Measurements from ENCODE around the gene SRD5A1. TPM values are rescaled to one million over a fixed set of nuclear protein-coding genes. Genes with fewer than 3 reads are reported as not detected.

Gene SRD5A1
- total RNA-seq, 8 experiments from 2014 or later, result 6.4 to 28.6 (median 15.0) TPM

- H3K4me1 ChIP-seq (replicated peaks in 1 of 2), result peaks cover 44 to 52% of the 10 kb centered on the region in 2 donors
- in situ Hi-C loops (cut with MboI; ENCODE audit: low pct_unique_long_range_greater_than_20kb in 2 of 9, low sequenced_read_pairs in 9 of 9, unreplicated experiment in 9 of 9), result no loop called here
- ATAC-seq (replicated peaks in 6 of 8), result no peak
- no peak overlapping the region for H3K4me3 ChIP-seq
- no peak overlapping the region for H3K27ac ChIP-seq
- 0 to 87% (median 69%) methylated on average over 1 to 4 of the region's 4 CpGs; no CpG with 5 or more reads in 5 of the 10 experiments for WGBS, 10 experiments
Observed at GRCh38 chr5:6717687-6718086, 84.4 kb downstream of the SRD5A1 start.

- Histone ChIP-seq H3K27ac (no peak overlapping the region), H3K4me3 (no peak overlapping the region), H3K4me1 (replicated peaks in 1 of 2) (peaks cover 45 to 57% of the 10 kb centered on the region in 2 donors)
- ATAC-seq (replicated peaks in 6 of 8), result no peak
- in situ Hi-C loops (cut with MboI; ENCODE audit: low pct_unique_long_range_greater_than_20kb in 2 of 9, low sequenced_read_pairs in 9 of 9, unreplicated experiment in 9 of 9), result no loop called here
- WGBS, 10 experiments, result 20 to 100% (median 92%) methylated on average over 1 to 14 of the region's 14 CpGs; no CpG with 5 or more reads in 2 of the 10 experiments
Observed at GRCh38 chr5:6718161-6718681, 85.0 kb downstream of the SRD5A1 start.

- Histone ChIP-seq H3K4me3 (no peak overlapping the region), H3K4me1 (replicated peaks in 1 of 2) (peaks cover 50 to 61% of the 10 kb centered on the region in 2 donors), H3K27ac (no peak overlapping the region)
- ATAC-seq (replicated peaks in 6 of 8), result no peak
- 56 to 93% (median 78%) methylated on average over 2 to 5 of the region's 5 CpGs; no CpG with 5 or more reads in 1 of the 10 experiments for WGBS, 10 experiments
- in situ Hi-C loops (cut with MboI; ENCODE audit: low pct_unique_long_range_greater_than_20kb in 2 of 9, low sequenced_read_pairs in 9 of 9, unreplicated experiment in 9 of 9), result no loop called here
Observed at GRCh38 chr5:6718718-6719117, 85.5 kb downstream of the SRD5A1 start.

GRCh38 chr5:6719417-6719816, 86.2 kb downstream of the SRD5A1 start:
- H3K4me1 ChIP-seq (replicated peaks in 1 of 2), result peaks cover 53 to 64% of the 10 kb centered on the region in 2 donors
- H3K27ac ChIP-seq, result no peak overlapping the region
- no peak for ATAC-seq (replicated peaks in 6 of 8)
- in situ Hi-C loops (cut with MboI; ENCODE audit: low pct_unique_long_range_greater_than_20kb in 2 of 9, low sequenced_read_pairs in 9 of 9, unreplicated experiment in 9 of 9), result no loop called here
- WGBS, 10 experiments, result 67 to 100% (median 88%) methylated on average over 1 to 3 of the region's 5 CpGs; no CpG with 5 or more reads in 6 of the 10 experiments
- no peak overlapping the region for H3K4me3 ChIP-seq

- no peak overlapping the region for H3K27ac ChIP-seq
- no peak for ATAC-seq (replicated peaks in 6 of 8)
- no peak overlapping the region for H3K4me3 ChIP-seq
- peaks cover 53 to 64% of the 10 kb centered on the region in 2 donors for H3K4me1 ChIP-seq (replicated peaks in 1 of 2)
- in situ Hi-C loops (cut with MboI; ENCODE audit: low pct_unique_long_range_greater_than_20kb in 2 of 9, low sequenced_read_pairs in 9 of 9, unreplicated experiment in 9 of 9), result no loop called here
- 50 to 100% (median 90%) methylated on average over 1 to 4 of the region's 5 CpGs; no CpG with 5 or more reads in 3 of the 10 experiments for WGBS, 10 experiments
Observed at GRCh38 chr5:6719896-6720560, 86.8 kb downstream of the SRD5A1 start.

GRCh38 chr5:6720561-6720921, 87.3 kb downstream of the SRD5A1 start:
- WGBS, 10 experiments, result 74 to 100% (median 86%) methylated on average over 2 to 6 of the region's 6 CpGs; no CpG with 5 or more reads in 1 of the 10 experiments
- no peak for ATAC-seq (replicated peaks in 6 of 8)
- H3K4me3 ChIP-seq, result no peak overlapping the region
- peaks cover 52 to 60% of the 10 kb centered on the region in 2 donors for H3K4me1 ChIP-seq (replicated peaks in 1 of 2)
- in situ Hi-C loops (cut with MboI; ENCODE audit: low pct_unique_long_range_greater_than_20kb in 2 of 9, low sequenced_read_pairs in 9 of 9, unreplicated experiment in 9 of 9), result no loop called here
- H3K27ac ChIP-seq, result no peak overlapping the region

- Histone ChIP-seq H3K4me3 (no peak overlapping the region), H3K27ac (no peak overlapping the region), H3K4me1 (replicated peaks in 1 of 2) (peaks cover 43 to 51% of the 10 kb centered on the region in 2 donors)
- peak; percentile 23 to 64 (median 52) for ATAC-seq (replicated peaks in 6 of 8)
- in situ Hi-C loops (cut with MboI; ENCODE audit: low pct_unique_long_range_greater_than_20kb in 2 of 9, low sequenced_read_pairs in 9 of 9, unreplicated experiment in 9 of 9), result no loop called here
- 60 to 73% (median 70%) methylated on average over 1 to 4 of the region's 4 CpGs; no CpG with 5 or more reads in 7 of the 10 experiments for WGBS, 10 experiments
Observed at GRCh38 chr5:6721442-6721841, 88.2 kb downstream of the SRD5A1 start.

GRCh38 chr5:6722015-6722414, 88.8 kb downstream of the SRD5A1 start:
- ATAC-seq (replicated peaks in 6 of 8), result peak in 3 of 8 experiments; percentile 33 to 64 (median 43)
- WGBS, 10 experiments, result 0 to 100% (median 86%) methylated on average over 1 to 6 of the region's 6 CpGs
- in situ Hi-C loops (cut with MboI; ENCODE audit: low pct_unique_long_range_greater_than_20kb in 2 of 9, low sequenced_read_pairs in 9 of 9, unreplicated experiment in 9 of 9), result no loop called here
- H3K27ac ChIP-seq, result no peak overlapping the region
- H3K4me3 ChIP-seq, result no peak overlapping the region
- peaks cover 38 to 45% of the 10 kb centered on the region in 2 donors for H3K4me1 ChIP-seq (replicated peaks in 1 of 2)

- peak in 1 of 8 experiments; percentile 20 for ATAC-seq (replicated peaks in 6 of 8)
- Histone ChIP-seq H3K27ac (no peak overlapping the region), H3K4me3 (no peak overlapping the region), H3K4me1 (replicated peaks in 1 of 2) (peaks cover 30 to 43% of the 10 kb centered on the region in 2 donors)
- in situ Hi-C loops (cut with MboI; ENCODE audit: low pct_unique_long_range_greater_than_20kb in 2 of 9, low sequenced_read_pairs in 9 of 9, unreplicated experiment in 9 of 9), result no loop called here
- 33 to 100% (median 87%) methylated on average over 1 to 11 of the region's 14 CpGs for WGBS, 10 experiments
Observed at GRCh38 chr5:6723122-6723815, 90.0 kb downstream of the SRD5A1 start.

- Histone ChIP-seq H3K27ac (no peak overlapping the region), H3K4me1 (replicated peaks in 1 of 2) (peaks cover 24 to 43% of the 10 kb centered on the region in 2 donors), H3K4me3 (no peak overlapping the region)
- ATAC-seq (replicated peaks in 6 of 8), result no peak
- WGBS, 10 experiments, result 62 to 100% (median 88%) methylated on average over 1 to 11 of the region's 12 CpGs; no CpG with 5 or more reads in 1 of the 10 experiments
- in situ Hi-C loops (cut with MboI; ENCODE audit: low pct_unique_long_range_greater_than_20kb in 2 of 9, low sequenced_read_pairs in 9 of 9, unreplicated experiment in 9 of 9), result no loop called here
Observed at GRCh38 chr5:6723816-6724300, 90.6 kb downstream of the SRD5A1 start.

Other genes with a start within 250 kb of the SRD5A1 start
- 10 to 100 TPM in 5 of 8 experiments, under 1 TPM in 1, not detected in 2; 0.28 to 45.4 (median 26.5) TPM for gene UBE2QL1, start 184.6 kb upstream of the SRD5A1 start, total RNA-seq
- gene NSUN2, start 396 bp upstream of the SRD5A1 start, total RNA-seq, result 10 to 100 TPM; 20.6 to 86.7 (median 35.2) TPM
- 10 to 100 TPM; 10.5 to 29.2 (median 21.0) TPM for gene TENT4A, start 80.0 kb downstream of the SRD5A1 start, total RNA-seq